ENCODE measurements around the gene MAMLD1.

Gene MAMLD1

GRCh38 chrX:150540965-150541364 lies 177.8 kb downstream of the MAMLD1 start:
- no peak for DNase-seq

DNA sequence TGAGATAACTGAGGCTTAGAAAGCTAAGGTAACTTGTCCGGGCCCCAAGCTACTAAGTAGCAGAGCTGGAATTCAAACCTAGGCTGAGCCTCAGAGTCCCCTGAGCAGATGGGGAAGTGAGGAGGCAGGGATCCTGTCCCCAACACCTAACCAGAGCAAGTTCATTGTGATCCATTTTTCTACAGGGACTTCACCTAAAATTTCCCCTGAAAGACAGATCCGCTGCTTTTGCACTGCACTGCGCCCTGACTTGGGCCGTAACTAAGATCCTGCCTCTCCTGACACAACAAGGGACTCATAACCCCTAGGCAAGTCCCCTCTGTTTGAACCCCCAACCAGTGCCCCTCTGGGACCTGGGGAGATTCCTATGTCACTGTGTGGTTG lies 179.7 kb downstream of the MAMLD1 start:
- no peak for DNase-seq

- no peak for DNase-seq
Observed at GRCh38 chrX:150543230-150544155, 180.4 kb downstream of the MAMLD1 start.

- no peak for DNase-seq
Observed at GRCh38 chrX:150544222-150544787, 181.2 kb downstream of the MAMLD1 start.

DNA sequence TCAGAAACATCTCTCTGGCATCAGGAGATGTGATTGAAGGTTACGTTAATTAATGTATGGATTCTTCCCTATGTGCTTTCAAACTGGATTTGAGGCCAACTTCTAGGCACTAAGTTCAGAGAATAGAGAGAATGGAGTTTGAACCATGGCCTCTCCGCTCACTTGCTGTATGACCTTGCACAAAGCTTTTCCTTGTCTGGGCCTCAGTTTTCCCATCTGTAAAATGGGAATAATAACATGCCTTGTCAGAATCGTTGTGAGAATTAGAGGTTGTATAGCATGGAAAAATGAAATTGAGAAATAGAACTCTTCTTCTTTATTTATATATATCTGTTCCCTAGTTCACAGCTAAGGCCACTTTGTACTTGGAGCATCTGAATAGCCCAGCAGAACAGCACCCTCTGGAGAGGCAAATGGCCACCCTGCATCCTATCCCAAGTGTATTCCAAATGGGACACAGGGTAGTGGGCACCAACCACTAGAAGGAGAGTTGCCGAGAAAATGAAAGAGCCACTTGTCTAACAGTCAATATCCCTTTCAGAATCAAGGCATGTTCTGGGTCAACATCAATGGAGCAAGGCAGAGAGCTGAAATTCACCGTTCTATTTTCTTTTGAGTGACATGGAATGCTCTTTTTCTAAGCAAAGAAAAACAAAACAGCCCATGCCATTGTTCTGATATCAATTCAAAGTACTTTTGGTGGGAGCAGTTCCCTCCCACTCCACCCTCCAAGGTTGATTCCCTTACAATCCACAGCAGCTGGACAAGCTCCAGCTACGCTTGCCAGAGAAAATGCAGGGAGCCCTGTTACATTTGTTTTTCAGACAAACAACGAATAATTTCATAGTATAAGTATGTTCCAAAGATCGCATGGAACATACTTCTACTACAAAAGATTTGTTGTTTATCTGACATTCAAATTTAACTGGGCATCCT lies 182.0 kb downstream of the MAMLD1 start:
- DNase-seq, result no peak

GRCh38 chrX:150546711-150547153 lies 183.6 kb downstream of the MAMLD1 start:
- DNase-seq, result no peak

- no peak for DNase-seq
Observed at GRCh38 chrX:150547375-150548115, 184.4 kb downstream of the MAMLD1 start.

- no peak for DNase-seq
Observed at GRCh38 chrX:150548251-150548650, 185.1 kb downstream of the MAMLD1 start.

GRCh38 chrX:150548684-150549083 lies 185.6 kb downstream of the MAMLD1 start:
- no peak for DNase-seq

DNA sequence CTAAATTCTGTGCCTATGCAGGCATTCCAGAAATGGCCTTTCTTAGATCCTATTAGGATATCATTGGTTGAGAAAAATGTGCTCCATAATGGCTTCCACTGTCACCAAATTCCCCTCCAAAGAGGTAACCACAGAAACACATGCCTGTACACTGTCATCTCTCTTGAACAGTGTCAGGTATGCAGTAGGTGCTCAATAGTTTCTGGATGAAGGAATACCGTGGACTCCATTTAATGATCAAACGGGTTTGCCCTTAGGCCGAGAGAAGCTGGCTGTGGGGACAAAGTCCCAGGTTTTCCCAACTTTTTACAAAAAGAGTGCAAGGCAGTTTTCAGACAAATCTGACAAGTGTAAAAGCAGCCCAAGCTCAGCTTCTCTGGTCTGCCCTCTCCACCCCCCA lies 188.8 kb downstream of the MAMLD1 start:
- DNase-seq, result no peak

DNA sequence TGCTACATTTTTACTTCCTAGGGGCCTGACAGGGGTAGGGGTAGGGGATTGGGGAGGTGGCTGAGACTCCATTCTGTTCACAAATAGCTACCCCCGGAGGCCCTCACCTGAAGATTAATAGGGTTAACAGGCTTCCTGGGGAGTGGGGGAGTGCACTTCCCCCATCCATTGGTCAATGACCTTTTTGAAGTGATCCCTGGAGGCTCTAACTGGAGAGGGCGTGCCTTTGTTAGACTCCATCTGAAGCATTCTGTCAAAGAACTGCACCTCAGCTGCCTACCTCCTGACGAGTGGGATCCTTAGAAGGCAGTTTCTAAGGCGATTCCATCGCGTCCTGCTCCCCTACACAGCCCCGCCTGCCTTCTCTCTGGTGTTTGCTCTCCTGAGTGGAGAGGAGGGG lies 195.3 kb downstream of the MAMLD1 start:
- no peak for DNase-seq

Data from amniotic stem cell (primary cell).